Measurements from ENCODE around the gene LSR.

- no peak for TF ChIP-seq CTCF (IDR thresholded peaks at IDR 0.05)
- TF ChIP-seq SIN3A (IDR thresholded peaks at IDR 0.05; ENCODE audit: borderline replicate concordance, insufficient read depth, low read depth, low read length), result no peak
- TF ChIP-seq POLR2AphosphoS5 (IDR thresholded peaks at IDR 0.05; ENCODE audit: low read depth, low read length), result no peak
- TF ChIP-seq TCF7L2 (IDR thresholded peaks at IDR 0.05; ENCODE audit: low read depth, low read length), result no peak
- TF ChIP-seq REST (IDR thresholded peaks at IDR 0.05; ENCODE audit: insufficient read depth in 1 of 2, low read depth in 2 of 2, low read length in 1 of 2), result no peak
These were observed 20.4 kb upstream of the LSR start, which contains the start of gene FAM187B for GRCh38 chr19:35228177-35228930.

Measured in Panc1 (cell line).